Right hindlimb (tissue), 1 donor: ENCODE measurements around the gene AQP5.

ENCODE experiments used
- DNase-seq: peaks from one replicate; pipeline ENCODE4 v3.0.0-alpha.2; 2018

The AQP5 gene

DNA sequence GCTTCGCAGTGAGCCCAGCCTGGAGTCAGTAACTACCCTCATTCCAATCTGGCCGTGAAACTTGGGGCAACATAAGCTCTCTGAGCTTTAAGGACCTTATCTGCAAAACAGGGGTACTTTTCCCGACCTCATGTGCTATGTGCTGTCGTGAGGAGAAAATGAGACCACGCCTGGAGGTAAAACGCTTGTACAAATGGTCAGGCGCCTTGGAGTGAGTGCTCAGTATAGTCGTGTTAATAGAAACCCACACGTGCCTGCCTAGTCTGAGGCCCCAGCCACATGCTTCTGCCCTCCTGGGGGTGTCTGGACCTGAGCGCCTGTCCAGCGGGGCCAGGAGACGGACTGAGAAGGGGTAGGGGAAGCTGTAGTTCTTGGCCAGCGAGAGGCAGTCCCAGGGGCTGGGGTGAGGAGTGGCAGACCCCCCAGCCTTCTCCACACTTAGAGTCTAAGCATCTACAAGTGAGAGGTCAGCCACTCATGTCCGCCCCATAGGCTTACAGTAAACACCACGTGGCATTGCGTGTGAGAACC lies 4.9 kb downstream of the AQP5 start:
- DNase-seq: no peak

DNA sequence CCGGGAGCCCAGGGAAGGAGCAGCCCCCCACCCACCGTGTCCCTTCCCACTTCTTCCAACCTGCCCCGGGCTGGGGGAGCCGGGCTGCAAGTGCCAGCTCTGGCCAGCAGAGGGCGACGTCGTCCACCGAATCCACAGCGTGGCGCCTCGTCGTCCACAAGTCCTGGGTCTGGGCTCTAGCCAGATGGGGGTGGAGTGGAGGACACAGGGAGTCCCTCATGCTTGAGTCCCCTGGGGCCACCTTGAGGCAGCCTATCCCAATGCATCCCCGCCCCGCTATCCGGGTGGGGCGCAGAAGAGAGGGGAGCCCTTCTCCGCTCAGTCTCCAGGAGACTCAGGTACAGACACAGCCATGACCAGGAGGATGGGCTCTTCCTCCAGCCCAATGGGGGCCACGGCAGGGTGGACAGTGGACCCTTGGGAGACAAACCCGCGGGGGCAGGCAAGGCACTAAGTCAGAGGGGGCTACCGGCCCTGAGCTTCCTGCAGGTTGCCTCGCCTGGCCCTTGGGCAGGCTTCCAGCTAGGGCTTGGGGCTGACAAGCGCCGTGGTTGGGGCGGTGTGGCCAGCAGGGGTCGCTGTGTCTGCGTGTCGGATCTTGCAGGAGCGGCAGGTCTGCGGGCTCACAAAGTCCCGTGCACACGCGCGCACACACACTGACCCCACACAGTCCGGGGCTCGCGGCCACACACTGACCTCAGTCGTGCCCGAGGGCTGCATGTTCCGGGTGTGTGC lies 5.5 kb downstream of the AQP5 start:
- peak; percentile 92 for DNase-seq

GRCh38 chr12:49967777-49968250 lies 6.1 kb downstream of the AQP5 start:
- no peak for DNase-seq

DNA sequence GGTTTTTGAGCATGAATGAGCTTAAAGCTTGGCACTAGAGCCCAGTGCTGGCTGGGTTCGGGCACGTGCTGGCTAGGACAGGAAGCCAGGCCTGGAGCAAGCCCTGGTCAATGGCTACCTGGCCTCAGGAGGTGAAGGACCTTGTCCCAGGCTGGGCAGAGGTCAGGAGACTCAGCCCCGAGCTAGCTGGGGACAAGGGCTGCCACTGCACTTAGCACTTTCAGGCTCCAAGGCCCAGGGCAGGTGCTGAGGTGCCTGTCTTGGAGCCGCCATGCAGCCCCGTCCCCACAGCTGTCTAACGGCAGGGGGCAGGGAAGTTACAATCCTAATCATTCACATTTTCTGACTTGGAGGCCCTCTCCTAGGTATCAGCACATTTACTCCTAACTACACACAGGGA lies 6.8 kb downstream of the AQP5 start:
- no peak for DNase-seq

- DNase-seq: no peak
Measured at GRCh38 chr12:49969027-49969426, 7.4 kb downstream of the AQP5 start.

GRCh38 chr12:49969651-49970429 lies 8.2 kb downstream of the AQP5 start:
- no peak for DNase-seq

DNA sequence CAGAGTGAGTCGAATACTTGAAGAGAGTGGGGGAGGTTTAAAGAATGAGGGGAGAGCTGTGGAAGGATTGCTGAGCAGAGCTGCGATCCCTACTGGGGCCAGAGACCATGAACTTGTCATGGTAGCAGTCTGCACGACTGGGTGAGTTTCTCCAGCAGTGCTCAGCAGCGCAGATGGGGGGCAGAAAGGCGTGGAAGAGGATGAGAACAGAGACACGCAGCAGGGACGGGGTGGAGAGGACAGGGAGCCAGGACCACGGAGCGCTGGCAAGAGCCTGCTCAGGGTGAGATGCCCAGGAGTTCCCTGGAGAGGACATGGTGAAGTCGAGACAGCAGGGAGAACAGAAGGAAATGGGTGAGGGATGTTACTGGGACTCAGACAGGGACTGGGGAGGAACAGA lies 9.0 kb downstream of the AQP5 start:
- DNase-seq: no peak

- no peak for DNase-seq
Measured at GRCh38 chr12:49971141-49971540, 9.5 kb downstream of the AQP5 start.

- DNase-seq: no peak
Measured at GRCh38 chr12:49972129-49972528, 10.5 kb downstream of the AQP5 start.

DNA sequence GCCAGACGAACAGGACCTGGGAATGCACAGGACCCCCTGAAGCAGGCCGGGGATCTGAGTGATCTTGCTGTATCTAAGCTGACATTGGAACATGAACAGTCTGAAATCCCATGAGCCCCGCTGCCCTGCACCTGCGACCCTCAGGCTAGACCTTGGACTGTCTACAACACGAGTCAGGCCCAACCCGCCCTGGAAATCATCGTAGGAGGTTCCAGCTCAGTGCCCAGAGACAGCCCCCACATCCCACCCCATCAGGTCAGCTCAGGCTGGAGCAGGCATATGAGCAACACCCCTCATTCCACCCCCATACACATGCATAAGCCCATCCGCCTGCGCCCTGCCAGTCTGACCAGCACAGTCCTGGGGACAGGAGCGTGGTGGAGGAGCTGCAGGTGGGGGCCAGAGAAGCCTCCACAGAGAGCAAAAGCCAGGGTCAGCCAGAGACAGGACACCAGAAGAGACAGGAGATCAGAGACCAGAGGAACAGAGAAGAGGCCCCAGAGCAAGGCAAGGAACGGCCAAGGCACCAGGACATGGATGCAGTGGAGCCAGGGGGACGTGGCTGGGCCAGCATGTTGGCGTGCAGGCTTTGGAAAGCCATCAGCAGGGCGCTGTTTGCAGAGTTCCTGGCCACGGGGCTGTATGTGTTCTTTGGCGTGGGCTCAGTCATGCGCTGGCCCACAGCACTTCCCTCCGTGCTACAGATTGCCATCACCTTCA lies 11.1 kb downstream of the AQP5 start, which contains the start of gene AQP6:
TSS of gene AQP6 (plus strand) at position 307 of the 720 bp plus-strand sequence. CDS start at position 534, 227 bp downstream.
- no peak for DNase-seq

GRCh38 chr12:49973361-49973830 lies 11.7 kb downstream of the AQP5 start:
- DNase-seq: no peak

DNA sequence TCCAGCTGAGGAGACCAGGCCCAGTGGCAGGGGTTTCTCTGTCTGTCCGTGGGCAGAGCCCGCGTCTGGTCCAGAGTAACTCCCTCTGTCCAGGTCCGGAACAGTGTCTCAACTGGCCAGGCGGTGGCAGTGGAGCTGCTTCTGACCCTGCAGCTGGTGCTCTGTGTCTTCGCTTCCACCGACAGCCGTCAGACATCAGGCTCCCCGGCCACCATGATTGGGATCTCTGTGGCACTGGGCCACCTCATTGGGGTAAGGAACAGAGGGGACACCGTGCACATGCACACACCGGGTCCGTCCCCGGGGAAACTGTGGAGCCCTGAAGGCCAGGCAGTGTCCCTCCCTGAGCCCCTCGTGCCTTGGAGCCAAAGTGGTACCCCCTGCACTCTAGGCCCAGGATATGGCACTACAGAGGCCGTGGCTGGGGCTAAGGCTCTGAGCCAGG lies 12.6 kb downstream of the AQP5 start:
- DNase-seq: peak; percentile 85

DNA sequence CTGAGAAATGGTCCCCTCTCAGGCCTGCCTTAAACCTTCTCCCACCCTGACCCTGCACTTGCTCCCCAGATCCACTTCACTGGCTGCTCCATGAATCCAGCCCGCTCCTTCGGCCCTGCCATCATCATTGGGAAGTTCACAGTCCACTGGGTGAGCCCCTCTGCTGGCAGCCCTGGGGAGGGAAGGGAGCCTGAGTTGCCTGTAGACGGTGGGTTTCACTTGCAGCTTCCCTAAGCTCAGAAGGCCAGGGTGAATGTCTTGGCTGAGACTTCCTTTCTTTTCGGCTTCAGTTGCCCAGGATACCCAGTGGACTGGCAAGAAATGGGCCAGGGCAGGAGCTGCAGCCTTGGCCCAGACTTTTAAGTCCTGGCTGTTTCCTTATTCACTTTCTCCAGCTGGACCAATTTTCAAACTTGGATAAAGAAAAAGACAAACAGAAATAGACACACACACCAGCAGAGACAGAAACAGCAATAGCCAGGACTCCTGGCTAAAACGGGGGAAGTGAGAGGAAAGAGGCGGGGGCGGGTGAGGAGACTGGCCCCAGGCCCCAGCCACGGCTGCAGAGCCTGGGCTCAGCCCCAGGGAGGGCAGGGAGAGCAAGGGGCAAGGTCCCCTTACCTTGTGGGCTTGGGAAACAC lies 13.1 kb downstream of the AQP5 start:
- DNase-seq: no peak

DNA sequence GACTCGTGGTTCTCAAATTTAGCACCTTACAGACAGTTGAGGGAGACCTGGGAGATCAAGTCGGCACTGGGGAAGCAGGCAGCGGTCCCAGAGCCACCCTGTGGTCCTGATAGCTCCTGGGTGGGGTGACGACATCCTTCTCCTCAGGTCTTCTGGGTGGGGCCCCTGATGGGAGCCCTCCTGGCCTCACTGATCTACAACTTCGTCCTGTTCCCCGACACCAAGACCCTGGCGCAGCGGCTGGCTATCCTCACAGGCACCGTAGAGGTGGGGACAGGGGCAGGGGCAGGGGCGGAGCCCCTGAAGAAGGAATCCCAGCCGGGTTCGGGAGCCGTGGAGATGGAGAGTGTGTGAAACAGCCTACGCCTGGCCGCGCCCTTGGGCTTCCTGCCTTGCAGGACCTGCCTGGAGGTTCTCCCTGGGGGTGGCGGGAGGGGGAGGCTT lies 13.7 kb downstream of the AQP5 start:
- no peak for DNase-seq

- DNase-seq: no peak
Measured at GRCh38 chr12:49976557-49976956, 14.9 kb downstream of the AQP5 start.

- DNase-seq: no peak
Measured at GRCh38 chr12:49978125-49978524, 16.5 kb downstream of the AQP5 start.

DNA sequence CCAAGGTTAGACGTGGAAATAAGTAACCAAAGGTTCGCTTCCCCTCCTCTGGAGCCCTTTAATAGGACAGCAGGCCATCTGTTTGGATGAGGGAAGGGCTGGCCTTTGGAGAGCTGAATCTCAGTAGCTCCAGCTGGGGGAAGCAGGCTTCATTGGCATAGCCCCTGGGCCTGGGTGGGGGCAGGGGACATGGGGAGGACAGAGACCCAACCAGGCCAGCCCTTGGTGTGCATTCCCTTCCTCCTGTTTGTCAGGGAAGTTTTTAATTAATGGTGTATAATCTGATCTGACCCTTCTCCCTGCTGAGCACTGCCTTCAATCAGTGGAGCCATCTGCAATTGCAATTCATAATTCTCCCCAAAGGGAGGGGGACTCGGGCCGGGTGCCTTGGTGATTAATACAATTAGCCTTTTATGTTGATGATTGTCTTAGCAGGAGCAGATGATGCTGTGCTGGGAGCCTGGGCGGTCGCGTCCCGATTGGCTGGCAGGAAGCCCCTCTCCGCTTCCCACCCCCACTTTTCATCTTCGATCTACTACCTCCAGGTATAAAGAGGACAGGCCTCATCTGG lies 17.4 kb downstream of the AQP5 start:
- DNase-seq: no peak

DNA sequence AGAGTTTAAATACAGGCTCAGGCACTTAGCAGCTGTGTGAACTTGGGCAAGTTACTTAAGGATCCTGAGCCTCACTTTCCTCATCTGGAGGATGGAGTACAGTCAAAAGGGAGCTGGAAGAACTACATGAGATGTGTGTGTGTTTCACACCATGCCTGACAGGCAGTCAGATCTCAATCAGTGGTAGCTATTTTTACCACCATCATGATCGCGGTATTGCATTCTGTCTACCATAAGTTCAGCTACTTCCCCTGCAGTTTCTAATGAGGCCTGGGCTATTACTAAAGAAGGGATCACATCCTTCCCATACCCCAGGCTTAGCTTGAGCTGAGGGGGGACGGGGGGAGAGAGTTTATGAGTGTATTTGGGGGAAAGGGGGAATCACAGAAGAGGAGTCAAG lies 18.1 kb downstream of the AQP5 start:
- DNase-seq: no peak

- DNase-seq: no peak
Measured at GRCh38 chr12:49980501-49981349, 19.1 kb downstream of the AQP5 start.

DNA sequence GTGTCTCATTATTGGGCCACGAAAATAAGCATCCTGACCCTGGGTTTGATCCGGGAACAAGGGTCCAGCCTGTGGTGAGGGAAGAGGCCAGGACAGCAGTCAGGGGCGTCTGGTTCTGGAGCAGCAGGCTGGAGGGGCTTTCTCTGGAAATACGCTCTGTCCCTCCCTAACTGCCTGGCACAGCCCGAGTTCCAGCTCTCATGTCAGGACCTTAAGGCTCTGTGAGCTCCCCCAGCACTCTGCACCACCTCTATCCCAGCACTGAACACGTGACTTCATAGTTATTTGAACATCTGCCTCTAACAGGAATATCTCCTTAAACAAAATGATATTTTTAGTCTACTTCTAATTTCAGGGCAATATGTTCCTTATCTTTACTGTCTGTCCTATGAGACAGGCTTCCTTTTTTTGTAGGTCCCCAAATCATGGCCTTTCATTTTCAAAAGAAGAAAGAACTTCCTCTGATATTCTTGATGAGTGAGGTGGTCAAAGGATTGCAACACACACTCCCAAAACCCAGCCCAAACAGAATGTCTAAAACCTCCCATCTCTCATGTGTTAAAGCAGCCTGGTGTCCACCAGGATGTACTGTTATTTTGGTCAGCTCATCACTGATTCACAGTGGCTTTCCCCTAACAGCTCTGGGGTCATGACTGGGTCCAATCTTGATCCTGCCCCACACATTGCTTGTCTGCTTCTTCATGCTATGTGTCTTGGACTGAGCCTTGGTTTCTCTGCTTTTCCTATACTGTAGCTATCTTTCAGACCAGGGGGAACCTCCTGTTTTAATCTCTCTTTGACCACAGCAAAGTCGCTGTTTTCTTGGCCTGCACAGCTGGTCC lies 20.8 kb downstream of the AQP5 start:
- no peak for DNase-seq
